HFFc6 (cell line): Measurements from ENCODE around the gene TSC22D1. TPM values are rescaled to one million over a fixed set of nuclear protein-coding genes. Genes with fewer than 3 reads are reported as not detected.

Experiments used
- DNase-seq: peaks from one replicate; pipeline ENCODE4 v3.0.0-alpha.2; 2018
- H3K27ac Mint-ChIP-seq: 2 replicates; pipeline ENCODE4 v1.8.0; 2020; ENCODE audit warnings: mild to moderate bottlenecking, mixed read lengths
- H3K27me3 Mint-ChIP-seq: 2 replicates; pipeline ENCODE4 v1.8.0; 2021; ENCODE audit warnings: mild to moderate bottlenecking, moderate library complexity, mixed read lengths; ENCODE audit not compliant: insufficient read depth
- H3K36me3 Mint-ChIP-seq: 2 replicates; pipeline ENCODE4 v1.8.0; 2021; ENCODE audit warnings: low read depth, mixed read lengths
- H3K4me1 Mint-ChIP-seq: 2 replicates; pipeline ENCODE4 v1.8.0; 2020; ENCODE audit warnings: low read depth, mixed read lengths
- H3K4me3 Mint-ChIP-seq: 2 replicates; pipeline ENCODE4 v1.8.0; 2020; ENCODE audit warnings: mild to moderate bottlenecking, moderate library complexity, mixed read lengths
- H3K9me3 Mint-ChIP-seq: 2 replicates; pipeline ENCODE4 v1.8.0; 2020; ENCODE audit warnings: mild to moderate bottlenecking, mixed read lengths
- total RNA-seq, 6 experiments: library from RNA; stranded (reverse); fragmentation: NEBNext Ultra II Directional; extraction: Animal tissue kit (Norgen Biotek cat#: 25700); gene quantifications; 2 replicates in 1 of 6; 3 replicates in 5 of 6; pipeline ENCODE4 v1.2.3, GENCODE V29; 2021
- TF ChIP-seq, protein P1 (sequence below): fragments of 200-600 bp; sonication (generic); IDR thresholded peaks from 2 replicates; pipeline ENCODE4 v1.5.0; 2021; ENCODE audit warnings: antibody characterized with exemption, mild to moderate bottlenecking

The TSC22D1 gene
- total RNA-seq, 6 experiments from 2014 or later, result 42.3 to 49.4 (median 45.2) TPM

DNA sequence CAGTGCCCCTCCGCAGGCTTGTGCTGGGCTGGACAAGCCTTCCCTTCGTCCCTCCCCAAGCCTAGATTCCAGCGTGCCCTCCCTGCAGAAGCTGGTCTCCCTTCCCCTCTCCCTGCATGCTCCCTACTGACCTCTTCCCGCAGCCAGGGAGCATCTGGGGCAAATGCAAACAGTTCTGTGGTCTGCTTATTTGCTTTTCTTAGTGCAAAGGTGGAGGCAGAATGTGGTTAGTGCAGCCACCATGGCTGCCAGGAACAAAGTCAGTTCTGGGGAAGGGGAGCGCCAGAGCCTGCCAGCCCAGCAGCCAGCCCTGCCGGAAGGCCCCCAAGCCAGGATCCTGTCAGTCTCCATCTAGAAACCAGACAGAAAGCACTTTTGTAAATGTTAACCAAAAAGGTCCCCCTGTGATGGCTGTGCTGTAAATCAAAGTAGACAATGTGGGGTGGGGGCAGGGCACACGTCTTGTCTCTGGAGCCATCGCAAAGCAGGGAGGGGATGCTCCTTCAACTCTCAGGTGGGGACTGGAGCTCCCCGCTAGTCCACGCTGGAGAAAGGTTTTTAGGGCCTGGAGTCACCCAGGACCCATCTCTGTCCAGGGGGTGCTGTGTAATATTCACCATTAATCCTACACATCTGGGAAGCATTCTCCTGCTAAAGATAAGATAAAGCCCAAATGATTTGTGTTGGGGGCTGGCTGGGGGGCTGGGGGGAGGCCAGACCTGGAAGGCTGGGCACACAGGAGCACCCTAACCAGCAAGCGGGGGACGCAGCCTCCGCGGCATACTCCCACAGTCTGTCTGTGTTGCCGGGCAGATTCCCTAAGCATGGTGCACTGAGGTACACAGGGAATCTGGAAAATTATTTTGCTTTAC lies 171.6 kb downstream of the TSC22D1 start:
- no peak overlapping the region for H3K27ac Mint-ChIP-seq
- H3K4me3 Mint-ChIP-seq, result no peak overlapping the region
- DNase-seq, result no peak
- peaks cover 42% of the 10 kb centered on the region for H3K27me3 Mint-ChIP-seq
- H3K9me3 Mint-ChIP-seq, result no peaks in the 10 kb centered on the region
- TF ChIP-seq, protein P1, sequence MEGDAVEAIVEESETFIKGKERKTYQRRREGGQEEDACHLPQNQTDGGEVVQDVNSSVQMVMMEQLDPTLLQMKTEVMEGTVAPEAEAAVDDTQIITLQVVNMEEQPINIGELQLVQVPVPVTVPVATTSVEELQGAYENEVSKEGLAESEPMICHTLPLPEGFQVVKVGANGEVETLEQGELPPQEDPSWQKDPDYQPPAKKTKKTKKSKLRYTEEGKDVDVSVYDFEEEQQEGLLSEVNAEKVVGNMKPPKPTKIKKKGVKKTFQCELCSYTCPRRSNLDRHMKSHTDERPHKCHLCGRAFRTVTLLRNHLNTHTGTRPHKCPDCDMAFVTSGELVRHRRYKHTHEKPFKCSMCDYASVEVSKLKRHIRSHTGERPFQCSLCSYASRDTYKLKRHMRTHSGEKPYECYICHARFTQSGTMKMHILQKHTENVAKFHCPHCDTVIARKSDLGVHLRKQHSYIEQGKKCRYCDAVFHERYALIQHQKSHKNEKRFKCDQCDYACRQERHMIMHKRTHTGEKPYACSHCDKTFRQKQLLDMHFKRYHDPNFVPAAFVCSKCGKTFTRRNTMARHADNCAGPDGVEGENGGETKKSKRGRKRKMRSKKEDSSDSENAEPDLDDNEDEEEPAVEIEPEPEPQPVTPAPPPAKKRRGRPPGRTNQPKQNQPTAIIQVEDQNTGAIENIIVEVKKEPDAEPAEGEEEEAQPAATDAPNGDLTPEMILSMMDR, result no peak
- no peaks in the 10 kb centered on the region for H3K36me3 Mint-ChIP-seq
- H3K4me1 Mint-ChIP-seq, result no peaks in the 10 kb centered on the region

DNA sequence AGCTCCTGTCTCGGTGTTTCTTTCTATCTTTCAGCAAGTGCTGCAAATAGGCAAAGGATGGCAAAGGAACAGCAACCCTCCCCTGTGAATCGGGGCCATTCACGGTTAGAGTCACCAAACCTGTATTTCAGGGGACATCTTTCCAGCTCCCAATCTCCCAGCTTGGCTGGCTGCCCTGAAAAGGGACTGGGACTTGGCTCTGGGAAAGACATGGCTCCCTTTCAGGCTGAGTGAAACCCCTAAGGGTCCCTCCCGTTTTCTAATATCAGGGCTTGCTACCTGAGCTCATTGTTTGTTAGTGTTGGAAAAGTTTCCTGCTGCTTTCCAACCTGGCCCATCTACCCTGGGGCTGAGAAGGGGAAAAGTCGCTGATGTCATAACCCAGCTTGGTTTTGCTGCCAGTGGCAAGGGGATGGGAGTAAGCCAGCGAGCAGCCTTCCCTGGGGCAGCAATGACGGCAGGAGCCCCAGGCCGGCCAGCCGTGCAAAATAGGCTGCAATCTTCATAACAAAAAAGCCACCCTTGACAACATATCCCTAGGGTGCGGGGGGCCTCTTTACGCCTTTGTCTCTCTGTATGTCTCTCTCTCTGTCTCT lies 172.6 kb downstream of the TSC22D1 start:
- Mint-ChIP-seq H3K36me3 (no peaks in the 10 kb centered on the region), H3K4me3 (no peak overlapping the region), H3K9me3 (no peaks in the 10 kb centered on the region), H3K27me3 (peaks cover 45% of the 10 kb centered on the region), H3K27ac (no peak overlapping the region), H3K4me1 (no peaks in the 10 kb centered on the region)
- TF ChIP-seq, protein P1, result no peak
- DNase-seq, result no peak

DNA sequence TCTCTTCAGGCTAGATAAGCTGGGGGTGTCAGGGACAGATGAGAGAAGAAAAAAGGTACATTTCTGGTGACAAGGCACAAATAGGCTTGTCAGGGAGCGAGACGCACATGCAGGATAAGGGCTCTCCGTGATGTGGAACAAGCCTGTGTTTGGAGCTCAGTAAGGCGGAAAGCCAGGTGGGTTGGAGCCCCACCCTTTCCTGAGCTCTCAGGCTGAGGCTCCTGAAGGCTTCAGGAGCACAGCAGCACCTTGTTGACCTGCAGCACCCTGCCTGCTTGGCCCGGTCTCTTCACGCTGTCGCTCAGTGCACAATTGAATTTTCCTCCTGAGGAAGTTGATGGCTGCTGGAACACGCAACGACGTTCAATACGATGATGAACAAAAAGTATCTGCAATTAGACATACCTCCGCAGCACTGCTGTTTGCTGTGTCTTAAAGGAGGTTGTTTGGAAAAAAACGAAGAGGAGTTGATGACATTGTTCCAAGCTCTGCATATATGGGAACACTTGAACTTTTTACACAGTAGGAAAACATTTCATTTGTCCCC lies 173.2 kb downstream of the TSC22D1 start:
- Mint-ChIP-seq H3K9me3 (no peaks in the 10 kb centered on the region), H3K4me1 (peaks cover 1% of the 10 kb centered on the region), H3K36me3 (no peaks in the 10 kb centered on the region), H3K4me3 (no peak overlapping the region), H3K27me3 (peaks cover 47% of the 10 kb centered on the region), H3K27ac (no peak overlapping the region)
- TF ChIP-seq, protein P1, result no peak
- no peak for DNase-seq

DNA sequence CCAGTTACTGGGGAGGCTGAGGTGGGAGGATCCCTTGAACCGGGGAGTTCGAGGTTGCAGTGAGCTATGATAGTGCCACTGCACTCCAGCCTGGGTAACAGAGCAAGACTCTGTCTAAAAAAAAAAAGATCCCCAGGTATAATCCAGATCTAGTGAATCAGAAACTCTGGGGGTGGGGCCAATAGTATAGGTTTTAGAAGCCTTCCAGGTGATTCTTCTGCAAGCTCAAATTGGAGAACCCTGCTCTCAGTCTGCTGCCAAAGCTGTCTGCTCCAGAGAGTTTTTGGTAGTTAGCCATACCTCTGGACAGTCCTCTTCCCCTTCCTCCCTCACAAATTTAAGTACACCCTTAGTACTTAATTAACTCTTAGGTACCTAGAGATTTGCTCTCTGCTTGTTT lies 174.6 kb downstream of the TSC22D1 start:
- Mint-ChIP-seq H3K4me3 (no peak overlapping the region), H3K27me3 (peaks cover 45% of the 10 kb centered on the region), H3K36me3 (no peaks in the 10 kb centered on the region), H3K27ac (no peak overlapping the region), H3K4me1 (peaks cover 14% of the 10 kb centered on the region), H3K9me3 (no peaks in the 10 kb centered on the region)
- no peak for DNase-seq
- TF ChIP-seq, protein P1, result no peak

DNA sequence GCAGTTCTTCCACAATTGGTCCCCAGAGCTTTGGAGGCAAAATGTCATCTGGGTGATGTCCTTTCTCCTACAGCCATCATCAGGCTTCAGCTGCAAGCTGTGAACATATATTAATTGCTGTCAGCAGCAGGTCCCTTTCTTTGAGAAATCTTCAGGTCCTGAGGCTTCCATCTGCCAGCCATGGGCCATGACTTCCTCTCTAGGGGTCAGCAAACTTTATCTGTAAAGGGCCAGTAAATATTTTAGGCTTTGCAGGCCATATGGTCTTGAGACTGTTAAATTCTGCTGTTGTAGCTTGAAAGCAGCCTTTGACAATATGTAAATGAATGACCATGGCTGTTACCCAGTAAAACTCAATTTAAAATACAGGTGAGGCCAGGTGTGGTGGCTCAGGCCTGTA lies 175.4 kb downstream of the TSC22D1 start:
- Mint-ChIP-seq H3K36me3 (no peaks in the 10 kb centered on the region), H3K4me1 (peaks cover 14% of the 10 kb centered on the region), H3K4me3 (no peak overlapping the region), H3K9me3 (no peaks in the 10 kb centered on the region), H3K27ac (no peak overlapping the region), H3K27me3 (peaks cover 36% of the 10 kb centered on the region)
- no peak for DNase-seq
- TF ChIP-seq, protein P1, result no peak
